ENCODE data around the gene GJD4. TPM values are rescaled to one million over a fixed set of nuclear protein-coding genes. Genes with fewer than 3 reads are reported as not detected.

The GJD4 gene
- total RNA-seq, 3 donors from 2014 or later = not detected

DNA sequence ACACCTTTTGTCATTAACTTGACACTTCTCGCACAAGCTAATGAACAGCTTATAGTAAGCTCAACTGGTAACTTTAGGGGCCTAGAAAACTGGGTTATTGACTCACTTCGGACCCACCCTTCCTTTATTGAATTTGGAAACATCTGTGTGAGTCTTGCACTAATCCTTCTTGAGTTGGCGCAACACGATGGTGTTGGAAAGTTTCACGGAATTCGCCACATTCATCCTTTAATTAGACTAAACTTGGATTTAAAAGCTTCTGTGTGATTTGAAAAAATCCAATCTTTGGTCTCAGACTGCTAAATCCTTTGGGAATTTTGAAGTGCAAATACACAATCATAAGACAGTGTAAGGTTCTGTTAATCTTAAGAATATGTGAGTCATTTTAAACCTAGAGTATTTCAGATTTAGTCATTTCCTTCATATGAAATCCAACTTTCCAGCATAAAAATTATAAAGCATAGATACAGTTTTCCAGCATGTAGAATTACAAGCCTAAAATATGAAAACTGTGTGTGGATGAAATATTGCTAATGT lies 21.9 kb downstream of the GJD4 start:
- no peaks in the 10 kb centered on the region for H3K36me3 Mint-ChIP-seq (ENCODE audit: insufficient read depth)
- H3K27me3 Mint-ChIP-seq (ENCODE audit: low read depth) = peaks cover 29% of the 10 kb centered on the region
- no peaks in the 10 kb centered on the region for H3K9me3 Mint-ChIP-seq
- no peak overlapping the region for H3K4me3 Mint-ChIP-seq
- no peak for ATAC-seq
- no peak for DNase-seq
- no peaks in the 10 kb centered on the region for H3K4me1 Mint-ChIP-seq (ENCODE audit: low read depth)

DNA sequence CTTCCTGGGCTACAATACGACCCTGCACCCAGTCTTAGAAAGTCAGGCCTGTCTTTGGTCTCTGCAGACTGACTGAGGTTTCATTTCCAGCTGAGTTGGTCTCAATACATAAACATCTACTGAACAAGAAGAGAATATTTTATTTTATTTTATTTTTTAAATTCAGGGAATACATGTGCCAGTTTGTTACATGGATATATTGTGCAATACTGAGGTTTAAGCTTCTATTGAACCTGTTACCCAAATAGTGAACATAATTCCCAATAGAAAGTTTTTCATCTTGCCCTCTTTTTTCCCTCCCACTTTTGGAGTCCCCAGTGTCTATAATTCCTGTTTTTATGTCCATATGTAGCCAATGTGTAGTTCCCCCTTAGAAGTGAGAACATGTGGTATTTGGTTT lies 26.3 kb downstream of the GJD4 start:
- ATAC-seq (no peak), DNase-seq (no peak)
- no peak overlapping the region for H3K4me3 Mint-ChIP-seq
- no peaks in the 10 kb centered on the region for H3K4me1 Mint-ChIP-seq (ENCODE audit: low read depth)
- no peaks in the 10 kb centered on the region for H3K36me3 Mint-ChIP-seq (ENCODE audit: insufficient read depth)
- H3K27me3 Mint-ChIP-seq (ENCODE audit: low read depth) = peaks cover 26% of the 10 kb centered on the region
- H3K9me3 Mint-ChIP-seq = no peaks in the 10 kb centered on the region

DNA sequence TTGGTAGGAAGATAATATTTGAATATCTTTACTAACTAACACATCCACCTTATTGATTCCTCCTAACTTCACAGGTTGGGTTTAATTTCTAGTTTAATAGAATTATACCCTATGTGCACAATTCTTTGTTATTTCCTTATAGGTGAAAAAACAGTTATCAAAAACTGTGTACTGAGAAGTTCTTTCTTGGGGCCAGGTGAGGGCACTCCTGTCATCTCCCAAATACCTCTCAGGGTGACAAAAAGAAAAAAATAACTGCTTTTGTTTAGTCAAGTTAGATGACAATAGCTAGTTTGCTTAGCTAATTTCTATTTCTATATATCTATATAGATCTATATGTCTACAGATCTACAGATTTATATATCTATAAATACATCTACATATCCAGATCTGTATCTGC lies 26.9 kb downstream of the GJD4 start:
- H3K36me3 Mint-ChIP-seq (ENCODE audit: insufficient read depth) = no peaks in the 10 kb centered on the region
- peaks cover 2% of the 10 kb centered on the region for H3K4me1 Mint-ChIP-seq (ENCODE audit: low read depth)
- H3K27me3 Mint-ChIP-seq (ENCODE audit: low read depth) = peaks cover 28% of the 10 kb centered on the region
- ATAC-seq (no peak), DNase-seq (no peak)
- no peaks in the 10 kb centered on the region for H3K9me3 Mint-ChIP-seq
- H3K4me3 Mint-ChIP-seq = no peak overlapping the region

DNA sequence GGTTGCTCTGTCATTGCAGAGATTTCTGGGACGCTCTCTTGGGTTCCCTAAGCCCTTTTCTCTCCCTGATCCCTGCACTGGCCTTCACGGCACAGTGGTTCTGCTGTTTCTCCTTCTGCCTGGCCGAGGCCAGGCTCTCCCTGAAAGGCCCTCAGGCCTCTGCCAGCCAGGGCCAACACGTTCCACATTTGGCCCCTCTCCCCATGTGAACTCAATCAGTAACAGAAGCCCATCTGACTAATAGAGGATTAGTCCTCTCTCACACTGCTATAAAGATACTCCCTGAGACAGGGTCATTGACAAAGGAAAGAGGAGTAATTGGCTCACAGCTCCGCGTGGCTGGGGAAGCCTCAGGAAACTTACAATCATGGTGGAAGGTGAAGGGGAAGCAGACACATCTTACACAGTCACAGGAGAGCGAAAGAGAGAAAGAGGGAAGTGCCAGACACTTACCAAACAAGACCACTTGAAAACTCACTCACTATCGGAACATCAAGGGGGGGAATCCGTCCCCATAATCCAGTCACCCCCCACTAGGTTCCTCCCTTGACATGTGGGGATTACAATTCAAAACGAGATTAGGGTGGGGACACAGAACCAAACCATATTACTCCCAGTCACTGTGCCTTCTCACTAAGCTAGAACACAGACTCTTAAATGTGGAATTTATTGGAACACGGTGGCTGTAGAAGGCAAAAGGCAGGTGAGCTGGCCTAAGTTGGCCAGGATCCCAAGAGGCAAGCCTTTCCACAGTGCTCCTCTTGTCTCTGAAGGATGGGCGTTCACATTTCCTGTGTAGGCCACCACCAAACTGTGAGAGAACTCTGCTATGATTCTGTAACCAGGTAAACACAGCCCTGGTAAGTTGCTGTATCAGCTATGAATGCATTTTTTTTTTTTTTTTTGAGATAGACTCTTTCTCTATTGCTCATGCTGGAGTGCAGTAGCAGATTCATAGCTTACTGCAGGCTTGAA lies 28.2 kb downstream of the GJD4 start:
- no peak for DNase-seq
- H3K4me1 Mint-ChIP-seq (ENCODE audit: low read depth) = peaks cover 2% of the 10 kb centered on the region
- no peak overlapping the region for H3K4me3 Mint-ChIP-seq
- peaks cover 31% of the 10 kb centered on the region for H3K27me3 Mint-ChIP-seq (ENCODE audit: low read depth)
- H3K9me3 Mint-ChIP-seq = no peaks in the 10 kb centered on the region
- no peaks in the 10 kb centered on the region for H3K36me3 Mint-ChIP-seq (ENCODE audit: insufficient read depth)
- ATAC-seq = no peak

DNA sequence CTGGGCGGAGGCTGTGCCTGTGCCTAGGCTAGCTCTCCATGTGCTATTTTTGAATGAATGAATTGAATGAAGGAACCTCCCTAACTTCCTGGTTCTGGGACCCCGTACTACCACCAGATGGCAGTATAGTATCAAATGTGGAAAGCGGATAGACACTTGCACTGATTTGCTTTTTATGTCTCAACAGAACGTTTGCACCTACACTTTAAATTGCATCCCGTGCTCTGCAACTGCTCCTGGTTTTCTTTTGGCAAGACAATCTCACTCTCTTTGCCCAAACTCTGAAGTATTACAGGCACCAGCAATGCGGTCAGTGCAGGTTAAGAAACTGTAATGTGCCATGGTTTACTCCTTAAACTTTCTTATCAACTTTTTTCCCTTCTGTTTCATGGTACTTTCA lies 30.4 kb downstream of the GJD4 start:
- ATAC-seq = peak; percentile 72 to 73
- peaks cover 10% of the 10 kb centered on the region for H3K4me1 Mint-ChIP-seq (ENCODE audit: low read depth)
- H3K9me3 Mint-ChIP-seq = no peaks in the 10 kb centered on the region
- H3K36me3 Mint-ChIP-seq (ENCODE audit: insufficient read depth) = no peaks in the 10 kb centered on the region
- peaks cover 35% of the 10 kb centered on the region for H3K27me3 Mint-ChIP-seq (ENCODE audit: low read depth)
- peak; percentile 10 for DNase-seq
- no peak overlapping the region for H3K4me3 Mint-ChIP-seq

DNA sequence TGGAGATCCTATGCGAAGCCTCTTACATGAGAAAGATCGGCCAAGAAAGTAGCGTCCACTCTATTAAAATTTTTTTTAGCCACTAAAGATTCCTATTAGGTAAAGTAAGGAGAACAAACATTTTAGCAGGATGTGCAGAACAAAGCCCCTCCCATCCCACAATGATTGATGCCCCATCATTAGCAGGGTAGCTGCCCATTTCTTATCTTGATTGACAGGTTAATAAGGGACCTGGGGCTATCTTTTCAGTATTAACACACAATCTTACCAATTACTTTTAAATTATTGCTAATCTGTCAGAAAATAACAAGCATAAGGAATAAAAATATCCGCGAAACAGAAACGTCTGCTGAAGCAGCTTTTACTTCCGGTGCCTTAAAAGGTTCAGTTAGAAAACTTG lies 31.8 kb downstream of the GJD4 start:
- Mint-ChIP-seq H3K36me3 (ENCODE audit: insufficient read depth) (no peaks in the 10 kb centered on the region), H3K4me3 (no peak overlapping the region), H3K4me1 (ENCODE audit: low read depth) (peaks cover 15% of the 10 kb centered on the region), H3K9me3 (no peaks in the 10 kb centered on the region), H3K27me3 (ENCODE audit: low read depth) (peaks cover 40% of the 10 kb centered on the region)
- ATAC-seq (no peak), DNase-seq (no peak)

DNA sequence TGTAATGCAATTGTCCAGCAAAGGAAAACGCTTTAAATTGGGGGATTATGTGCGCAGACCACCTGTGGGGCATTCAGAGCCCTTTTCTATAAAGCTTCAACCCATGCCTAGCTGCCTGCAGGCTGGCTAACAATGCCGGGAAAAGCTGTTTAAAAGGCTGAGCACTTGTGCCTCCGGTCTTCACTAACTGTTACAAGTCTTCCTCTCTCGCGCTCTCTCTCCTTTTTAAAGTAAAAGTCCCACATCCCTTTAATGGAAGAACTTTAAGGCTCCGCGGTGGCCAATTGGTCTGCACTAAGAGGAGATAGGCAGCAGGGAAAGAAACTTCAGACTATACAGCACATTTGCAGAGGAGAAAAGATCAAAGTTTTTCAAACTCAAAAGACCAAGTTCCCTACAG lies 32.3 kb downstream of the GJD4 start:
- no peaks in the 10 kb centered on the region for H3K9me3 Mint-ChIP-seq
- peaks cover 42% of the 10 kb centered on the region for H3K27me3 Mint-ChIP-seq (ENCODE audit: low read depth)
- no peak overlapping the region for H3K4me3 Mint-ChIP-seq
- H3K4me1 Mint-ChIP-seq (ENCODE audit: low read depth) = peaks cover 16% of the 10 kb centered on the region
- ATAC-seq (no peak), DNase-seq (no peak)
- H3K36me3 Mint-ChIP-seq (ENCODE audit: insufficient read depth) = no peaks in the 10 kb centered on the region

DNA sequence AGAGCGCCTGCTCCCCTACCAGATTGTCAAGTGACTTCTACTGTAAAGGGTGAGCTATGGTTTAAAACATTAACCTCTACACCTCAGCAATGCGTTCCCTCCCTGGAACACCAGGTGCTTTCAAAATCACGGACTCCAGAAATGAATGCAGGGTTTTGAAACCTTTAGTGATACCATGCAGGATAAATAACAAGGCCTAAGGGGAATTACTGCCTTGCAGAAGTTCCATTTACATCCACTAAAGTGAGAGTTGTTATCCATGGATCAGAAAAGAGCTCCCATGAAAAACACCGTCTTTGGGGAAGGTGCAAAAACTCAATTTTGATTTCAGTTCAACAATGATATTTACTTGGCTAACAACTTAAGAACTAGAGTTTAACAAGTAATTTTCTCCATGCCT lies 33.0 kb downstream of the GJD4 start:
- Mint-ChIP-seq H3K36me3 (ENCODE audit: insufficient read depth) (no peaks in the 10 kb centered on the region), H3K4me3 (no peak overlapping the region), H3K9me3 (no peaks in the 10 kb centered on the region), H3K27me3 (ENCODE audit: low read depth) (peaks cover 39% of the 10 kb centered on the region), H3K4me1 (ENCODE audit: low read depth) (peaks cover 16% of the 10 kb centered on the region)
- DNase-seq = no peak
- ATAC-seq = no peak

DNA sequence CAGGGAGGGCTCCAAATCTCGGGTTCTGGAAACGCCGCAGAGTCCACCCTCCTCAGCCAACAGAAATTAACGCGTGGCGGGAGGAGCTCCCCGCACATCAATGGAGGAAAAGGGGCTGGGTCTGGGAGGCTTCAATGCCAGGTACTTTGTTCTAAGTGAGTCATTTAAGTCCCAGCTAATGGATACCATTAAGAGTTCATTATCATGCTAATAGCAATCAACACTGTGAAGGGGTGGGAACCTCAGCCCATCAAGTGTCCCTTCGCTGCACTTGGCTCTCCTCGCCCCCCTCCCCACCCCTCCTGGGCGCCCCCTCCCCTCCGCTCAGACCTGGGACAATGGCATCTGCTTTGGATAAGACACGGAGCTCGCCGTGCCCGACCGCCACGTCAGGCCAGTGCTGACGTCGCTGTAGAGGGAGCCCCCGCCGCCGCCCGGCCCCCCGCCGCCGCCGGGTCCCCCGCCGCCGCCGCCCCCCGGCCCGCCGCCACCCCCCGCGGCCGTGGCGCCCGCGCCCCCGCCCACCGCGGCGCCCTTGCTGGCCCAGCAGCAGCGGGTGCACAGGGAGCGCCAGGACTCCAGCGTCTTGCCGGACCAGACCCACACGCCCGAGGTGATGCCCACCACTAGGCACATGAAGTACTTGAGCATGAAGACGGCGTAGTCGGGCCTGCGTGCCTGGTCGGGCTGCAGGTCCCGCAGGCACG lies 34.0 kb downstream of the GJD4 start:
- Mint-ChIP-seq H3K4me3 (peak overlapping the region; percentile 69), H3K9me3 (no peaks in the 10 kb centered on the region), H3K36me3 (ENCODE audit: insufficient read depth) (no peaks in the 10 kb centered on the region), H3K4me1 (ENCODE audit: low read depth) (peaks cover 24% of the 10 kb centered on the region), H3K27me3 (ENCODE audit: low read depth) (peaks cover 44% of the 10 kb centered on the region)
- ATAC-seq (no peak), DNase-seq (no peak)

DNA sequence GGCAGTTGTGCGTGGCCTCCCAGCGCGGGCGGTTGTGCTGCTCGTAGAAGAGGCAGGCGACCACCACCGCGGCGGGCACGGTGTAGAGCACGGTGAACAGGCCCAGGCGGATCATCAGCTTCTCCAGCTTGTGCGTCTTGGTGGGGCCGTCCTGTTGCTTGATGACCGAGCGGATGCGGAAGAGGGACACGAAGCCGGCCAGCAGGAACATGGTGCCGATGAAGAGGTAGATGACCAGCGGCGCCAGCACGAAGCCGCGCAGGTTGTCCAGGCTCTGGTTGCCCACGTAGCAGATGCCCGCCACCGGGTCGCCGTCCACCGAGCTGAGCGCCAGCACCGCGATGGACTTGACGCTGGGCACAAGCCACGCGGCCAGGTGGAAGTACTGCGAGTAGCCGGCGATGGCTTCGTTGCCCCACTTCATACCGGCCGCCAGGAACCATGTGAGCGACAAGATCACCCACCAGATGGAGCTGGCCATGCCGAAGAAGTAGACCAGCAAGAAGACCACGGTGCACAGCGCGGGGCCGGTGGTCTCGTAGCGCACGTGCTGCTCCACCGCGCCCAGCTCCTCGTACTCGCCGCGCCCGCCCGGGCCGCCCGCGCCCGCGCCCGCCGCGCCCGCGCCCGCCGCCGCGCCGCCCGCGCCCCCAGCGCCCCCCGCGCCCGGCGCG lies 34.7 kb downstream of the GJD4 start:
- Mint-ChIP-seq H3K4me3 (peak overlapping the region; percentile 69), H3K4me1 (ENCODE audit: low read depth) (peaks cover 25% of the 10 kb centered on the region), H3K9me3 (no peaks in the 10 kb centered on the region), H3K27me3 (ENCODE audit: low read depth) (peaks cover 45% of the 10 kb centered on the region), H3K36me3 (ENCODE audit: insufficient read depth) (no peaks in the 10 kb centered on the region)
- DNase-seq = no peak
- no peak for ATAC-seq

DNA sequence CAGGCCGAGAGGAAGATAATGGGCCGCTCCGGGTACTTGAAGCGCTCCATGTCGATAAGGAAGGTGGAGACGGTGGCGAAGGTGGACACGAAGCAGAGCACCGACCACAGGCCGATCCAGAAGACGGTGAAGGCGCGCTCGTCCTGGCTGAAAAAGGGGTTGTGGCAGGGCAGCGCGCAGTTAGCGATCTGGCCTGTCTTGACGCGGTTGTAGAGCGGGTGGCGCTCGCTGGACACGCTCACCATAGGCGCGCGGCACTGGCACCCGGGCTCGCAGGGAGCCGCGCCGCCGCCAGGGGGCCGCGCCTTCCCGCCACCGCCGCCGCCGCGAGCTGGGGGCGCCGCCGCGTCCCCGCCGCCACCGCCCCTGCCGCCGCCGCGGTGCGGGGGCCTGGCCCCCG lies 35.3 kb downstream of the GJD4 start:
- ATAC-seq (peak; percentile 20 to 35), DNase-seq (peak; percentile 9)
- Mint-ChIP-seq H3K36me3 (ENCODE audit: insufficient read depth) (no peaks in the 10 kb centered on the region), H3K4me1 (ENCODE audit: low read depth) (peaks cover 25% of the 10 kb centered on the region), H3K27me3 (ENCODE audit: low read depth) (peaks cover 50% of the 10 kb centered on the region), H3K9me3 (no peaks in the 10 kb centered on the region), H3K4me3 (peak overlapping the region; percentile 71)

DNA sequence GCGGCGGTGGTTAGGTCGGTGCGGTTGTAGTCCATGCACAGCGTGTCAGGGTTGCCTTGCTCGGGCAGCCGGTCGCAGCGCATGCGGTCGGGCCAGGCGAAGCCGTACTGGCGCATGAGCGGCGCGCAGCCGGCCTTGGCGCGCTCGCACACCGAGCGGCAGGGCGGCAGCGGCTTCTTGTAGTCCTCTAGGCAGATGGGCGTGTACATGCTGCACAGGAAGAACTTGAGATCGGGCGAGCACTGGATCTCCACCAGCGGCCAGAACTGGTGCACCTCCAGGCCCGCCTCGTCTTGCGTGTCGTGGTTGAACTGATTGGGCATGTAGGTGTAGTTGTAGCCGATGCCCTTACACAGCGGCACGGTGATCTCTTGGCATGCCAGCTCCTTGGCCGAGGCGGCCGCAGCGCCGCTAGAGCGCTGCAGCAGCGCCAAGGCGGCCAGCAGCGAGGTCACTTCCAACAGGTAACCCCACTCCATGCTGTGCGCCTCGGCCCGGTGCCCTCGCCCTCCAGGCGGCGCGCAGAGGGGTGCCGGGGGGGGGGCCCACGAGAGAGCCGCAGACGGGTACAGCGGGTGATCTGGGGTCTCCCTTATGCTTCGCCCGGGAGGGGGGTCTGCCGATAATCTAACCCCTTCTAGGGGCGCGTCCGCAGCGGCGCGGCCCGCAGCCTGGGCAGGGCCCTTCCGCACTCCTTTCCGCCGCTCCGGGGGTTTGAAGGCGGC lies 36.0 kb downstream of the GJD4 start:
- Mint-ChIP-seq H3K4me1 (ENCODE audit: low read depth) (peaks cover 25% of the 10 kb centered on the region), H3K4me3 (peak overlapping the region; percentile 78), H3K27me3 (ENCODE audit: low read depth) (peaks cover 47% of the 10 kb centered on the region), H3K9me3 (no peaks in the 10 kb centered on the region), H3K36me3 (ENCODE audit: insufficient read depth) (no peaks in the 10 kb centered on the region)
- DNase-seq (peak; percentile 8), ATAC-seq (peak; percentile 42 to 46)

DNA sequence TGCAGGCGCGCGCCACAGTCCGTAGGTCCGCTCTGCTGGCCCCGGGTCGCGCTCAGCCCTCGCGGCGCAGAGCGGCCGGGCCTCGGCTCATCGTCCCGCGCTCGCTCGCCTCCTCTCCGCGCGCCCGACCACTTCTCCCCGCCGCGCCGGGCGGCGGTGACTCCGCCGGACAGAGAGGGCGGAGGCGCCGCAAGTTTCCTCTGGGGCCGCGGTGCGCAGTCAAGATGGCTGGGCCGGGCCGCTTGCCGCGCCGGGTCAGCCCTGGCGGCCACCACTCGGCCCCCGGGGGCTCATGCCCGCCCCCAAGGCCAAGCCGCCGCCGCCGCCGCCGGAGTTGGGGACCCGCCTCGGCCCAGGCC lies 36.5 kb downstream of the GJD4 start:
- H3K4me3 Mint-ChIP-seq = peak overlapping the region; percentile 83
- H3K4me1 Mint-ChIP-seq (ENCODE audit: low read depth) = peaks cover 24% of the 10 kb centered on the region

More for the DNA sequence above, 36.5 kb downstream of the GJD4 start:
- no peak for DNase-seq
- Mint-ChIP-seq H3K27me3 (ENCODE audit: low read depth) (peaks cover 43% of the 10 kb centered on the region), H3K36me3 (ENCODE audit: insufficient read depth) (no peaks in the 10 kb centered on the region), H3K9me3 (no peaks in the 10 kb centered on the region)
- ATAC-seq = peak; percentile 8 to 11

All from activated T-cell treated with anti-CD3 and anti-CD28 coated beads, Interleukin-2, amount 50 U/mL, for 4 hours (primary cell).